Peyer's patch (tissue), 4 donors: Measurements from ENCODE around the gene PIAS4. TPM values are rescaled to one million over a fixed set of nuclear protein-coding genes. Genes with fewer than 3 reads are reported as not detected.

Source experiments
- DNase-seq, 3 donors: peaks; one replicate each; pipeline ENCODE4 v3.0.0-alpha.2; 2017 to 2019
- H3K27ac ChIP-seq, 4 donors: fragments of 200-600 bp; sonication (generic); one replicate each; pipeline ENCODE4 v1.5.1; 2016 to 2019
- H3K27me3 ChIP-seq, 2 donors: fragments of 200-600 bp; sonication (generic); one replicate each; pipeline ENCODE4 v1.5.1; 2019
- H3K36me3 ChIP-seq, 3 donors: fragments of 200-600 bp; sonication (generic); one replicate each; pipeline ENCODE4 v1.5.1; 2016 to 2019
- H3K4me1 ChIP-seq, 4 donors: fragments of 200-600 bp; sonication (generic); one replicate each; pipeline ENCODE4 v1.5.1; 2016 to 2019
- H3K4me3 ChIP-seq, 4 donors: fragments of 200-600 bp; sonication (generic); 1 replicate in 3 of 4; 2 replicates in 1 of 4; pipeline ENCODE4 v1.5.1; 2016 to 2019; ENCODE audit warnings: mild to moderate bottlenecking in 1 of 4
- H3K9me3 ChIP-seq, 4 donors: fragments of 200-600 bp; sonication (generic); one replicate each; pipeline ENCODE4 v1.5.1; 2016 to 2019; ENCODE audit warnings: mild to moderate bottlenecking in 1 of 4
- POLR2A ChIP-seq, 2 donors: fragments of 450-650 bp; IDR thresholded peaks; one replicate each; pipeline ENCODE4 v1.5.1; 2017; ENCODE audit warnings: antibody characterized with exemption in 2 of 2, mild to moderate bottlenecking in 2 of 2, moderate library complexity in 2 of 2
- total RNA-seq, 4 donors: library from RNA; depleted of rRNA; stranded (reverse); fragments of >200 nt; gene quantifications; one replicate each; pipeline ENCODE4 v1.1.0, GENCODE V29; 2016
- TF ChIP-seq, protein P1 (sequence below), 6 experiments: fragments of 450-650 bp in 4 of 6; fragments of 200-600 bp in 2 of 6; sonication (generic) in 1 of 6; IDR thresholded peaks; one replicate each; pipeline ENCODE4 v1.5.1; 2017 to 2019; ENCODE audit warnings: antibody characterized with exemption in 6 of 6, mild to moderate bottlenecking in 3 of 6, moderate library complexity in 1 of 6

PIAS4 gene
- total RNA-seq, 4 donors from 2014 or later = 15.9 to 47.9 (median 24.2) TPM

DNA sequence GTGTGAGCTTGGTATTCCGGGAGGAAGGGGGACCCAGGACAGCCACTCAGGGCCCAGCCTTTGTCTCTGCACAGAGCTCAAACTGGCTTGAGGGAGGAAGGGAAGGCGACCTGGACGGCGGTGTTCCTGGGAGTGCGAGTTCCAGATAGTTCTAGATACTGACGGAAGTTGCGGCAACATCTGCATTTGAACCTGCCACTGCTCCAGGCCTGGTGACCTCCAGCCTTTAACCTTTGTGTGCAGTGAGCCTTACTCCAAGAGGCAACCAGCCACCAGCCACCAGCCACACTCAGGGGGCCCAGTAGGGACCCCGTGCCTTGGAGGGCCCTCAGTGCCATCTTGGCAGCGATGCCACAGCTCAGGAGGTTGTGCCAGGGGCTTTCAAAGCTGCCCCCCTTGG lies 74.6 kb downstream of the PIAS4 start:
- H3K27me3 ChIP-seq = no peaks in the 10 kb centered on the region
- H3K9me3 ChIP-seq = no peaks in the 10 kb centered on the region
- TF ChIP-seq, protein P1, sequence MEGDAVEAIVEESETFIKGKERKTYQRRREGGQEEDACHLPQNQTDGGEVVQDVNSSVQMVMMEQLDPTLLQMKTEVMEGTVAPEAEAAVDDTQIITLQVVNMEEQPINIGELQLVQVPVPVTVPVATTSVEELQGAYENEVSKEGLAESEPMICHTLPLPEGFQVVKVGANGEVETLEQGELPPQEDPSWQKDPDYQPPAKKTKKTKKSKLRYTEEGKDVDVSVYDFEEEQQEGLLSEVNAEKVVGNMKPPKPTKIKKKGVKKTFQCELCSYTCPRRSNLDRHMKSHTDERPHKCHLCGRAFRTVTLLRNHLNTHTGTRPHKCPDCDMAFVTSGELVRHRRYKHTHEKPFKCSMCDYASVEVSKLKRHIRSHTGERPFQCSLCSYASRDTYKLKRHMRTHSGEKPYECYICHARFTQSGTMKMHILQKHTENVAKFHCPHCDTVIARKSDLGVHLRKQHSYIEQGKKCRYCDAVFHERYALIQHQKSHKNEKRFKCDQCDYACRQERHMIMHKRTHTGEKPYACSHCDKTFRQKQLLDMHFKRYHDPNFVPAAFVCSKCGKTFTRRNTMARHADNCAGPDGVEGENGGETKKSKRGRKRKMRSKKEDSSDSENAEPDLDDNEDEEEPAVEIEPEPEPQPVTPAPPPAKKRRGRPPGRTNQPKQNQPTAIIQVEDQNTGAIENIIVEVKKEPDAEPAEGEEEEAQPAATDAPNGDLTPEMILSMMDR (IDR thresholded peaks at IDR 0.05) = no peak
- TF ChIP-seq POLR2A (IDR thresholded peaks at IDR 0.05) = no peak
- no peak for DNase-seq
- peaks cover 11 to 48% (median 15%) of the 10 kb centered on the region in 4 donors for H3K4me1 ChIP-seq
- no peak overlapping the region for H3K4me3 ChIP-seq
- H3K36me3 ChIP-seq = no peaks in the 10 kb centered on the region
- no peak overlapping the region for H3K27ac ChIP-seq

DNA sequence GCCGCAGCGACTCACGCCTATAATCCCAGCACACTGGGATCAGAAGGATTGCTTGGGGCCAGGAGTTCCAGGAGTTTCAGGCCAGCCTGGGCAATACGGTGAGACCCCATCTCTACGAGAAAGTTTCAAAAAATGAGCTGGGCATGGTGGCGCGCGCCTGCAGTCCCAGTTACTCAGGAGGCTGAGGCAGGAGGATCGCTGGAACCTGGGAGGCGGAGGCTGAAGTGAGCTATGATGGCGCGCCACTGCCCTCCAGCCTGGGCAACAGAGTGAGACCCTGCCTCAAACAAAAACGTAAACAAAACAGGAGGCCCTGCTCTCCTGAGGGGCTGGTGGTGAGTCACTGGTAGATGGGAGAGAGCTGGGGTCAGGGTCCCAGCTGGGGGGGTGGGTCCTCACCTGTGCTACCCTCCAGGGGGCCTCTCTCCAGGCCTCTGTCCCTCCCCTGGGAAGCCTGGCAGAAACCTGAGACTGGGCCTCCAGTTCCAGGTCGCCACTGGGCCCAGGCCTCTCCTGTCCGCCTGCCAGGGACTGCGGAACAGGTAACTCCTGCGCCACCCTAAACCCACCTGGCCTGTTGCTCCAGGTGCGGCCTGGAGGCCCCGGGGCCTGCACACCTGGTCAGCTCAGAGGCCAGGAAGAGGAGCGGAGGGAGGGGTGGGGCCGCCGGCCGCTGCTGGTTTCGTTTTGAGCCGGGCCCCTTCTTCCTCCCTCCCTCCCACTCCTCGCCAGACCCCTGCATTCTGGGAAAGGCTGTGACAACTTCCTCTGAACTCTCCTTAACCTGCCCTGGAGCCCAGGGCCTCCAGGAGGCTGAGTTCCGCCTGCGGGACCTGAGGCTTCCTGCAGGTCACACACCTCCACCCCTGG lies 76.4 kb downstream of the PIAS4 start:
- Histone ChIP-seq H3K27ac (peak overlapping the region; percentile 52 to 81 (median 72)), H3K36me3 (no peaks in the 10 kb centered on the region), H3K4me1 (peaks cover 8 to 41% (median 14%) of the 10 kb centered on the region in 4 donors), H3K27me3 (no peaks in the 10 kb centered on the region), H3K9me3 (no peaks in the 10 kb centered on the region), H3K4me3 (peak overlapping the region in 3 of 4 donors; percentile 15 to 45 (median 33))
- TF ChIP-seq POLR2A (IDR thresholded peaks at IDR 0.05) = no peak
- TF ChIP-seq, protein P1 (IDR thresholded peaks at IDR 0.05) = no peak
- DNase-seq = peak; percentile 57 to 79 (median 68)

DNA sequence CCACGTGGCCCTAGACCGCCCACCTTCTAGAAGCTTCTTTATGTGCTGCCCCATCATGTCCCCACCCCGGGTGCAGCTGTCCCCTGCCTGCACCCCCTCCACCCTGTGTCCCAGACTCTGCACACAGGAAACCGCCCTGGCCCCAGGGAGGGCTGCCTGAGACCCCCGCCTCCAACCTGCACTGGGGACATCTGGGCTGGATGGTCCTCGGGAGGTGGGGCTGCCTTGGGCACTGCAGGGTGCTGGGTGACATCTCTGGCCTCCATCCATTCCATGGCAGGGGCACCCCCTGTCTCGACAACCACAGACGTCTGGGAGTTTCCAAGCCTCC lies 77.0 kb downstream of the PIAS4 start:
- no peak for DNase-seq
- Histone ChIP-seq H3K27ac (peak overlapping the region; percentile 52 to 81 (median 72)), H3K9me3 (no peaks in the 10 kb centered on the region), H3K4me3 (peak overlapping the region in 3 of 4 donors; percentile 15 to 45 (median 33)), H3K27me3 (no peaks in the 10 kb centered on the region), H3K4me1 (peaks cover 8 to 38% (median 14%) of the 10 kb centered on the region in 4 donors), H3K36me3 (peaks cover 0 to 3% (median 0%) of the 10 kb centered on the region in 3 donors)
- no peak for TF ChIP-seq POLR2A (IDR thresholded peaks at IDR 0.05)
- TF ChIP-seq, protein P1 (IDR thresholded peaks at IDR 0.05) = no peak

DNA sequence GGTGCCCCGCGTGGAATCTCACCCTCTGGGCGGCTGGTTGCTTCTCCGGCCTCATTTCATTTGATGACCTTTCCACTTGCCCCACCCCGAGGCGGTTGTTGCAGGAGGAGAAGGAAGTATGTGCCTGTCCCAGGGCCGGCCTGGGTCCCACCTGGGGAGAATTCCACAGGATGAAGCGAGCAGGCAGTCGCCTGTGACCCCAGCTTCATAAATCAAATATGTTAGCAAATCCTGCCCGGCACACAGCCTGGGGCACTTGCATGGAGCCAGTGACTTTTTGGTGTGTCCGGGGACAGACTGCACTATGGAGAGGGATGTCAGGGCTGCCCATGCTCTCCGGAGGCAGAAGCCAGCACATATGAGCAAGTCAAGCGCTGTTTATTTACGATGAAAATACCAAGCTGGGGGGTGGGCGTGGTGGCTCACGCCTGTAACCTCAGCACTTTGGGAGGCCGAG lies 78.9 kb downstream of the PIAS4 start:
- Histone ChIP-seq H3K4me1 (peaks cover 8 to 38% (median 16%) of the 10 kb centered on the region in 4 donors), H3K4me3 (no peak overlapping the region), H3K27ac (peak overlapping the region in 3 of 4 donors; percentile 49 to 80 (median 50)), H3K27me3 (no peaks in the 10 kb centered on the region), H3K9me3 (no peaks in the 10 kb centered on the region), H3K36me3 (peaks cover 0 to 21% (median 0%) of the 10 kb centered on the region in 3 donors)
- no peak for TF ChIP-seq POLR2A (IDR thresholded peaks at IDR 0.05)
- TF ChIP-seq, protein P1 (IDR thresholded peaks at IDR 0.05) = no peak
- peak in 2 of 3 donors; percentile 78 to 79 for DNase-seq

DNA sequence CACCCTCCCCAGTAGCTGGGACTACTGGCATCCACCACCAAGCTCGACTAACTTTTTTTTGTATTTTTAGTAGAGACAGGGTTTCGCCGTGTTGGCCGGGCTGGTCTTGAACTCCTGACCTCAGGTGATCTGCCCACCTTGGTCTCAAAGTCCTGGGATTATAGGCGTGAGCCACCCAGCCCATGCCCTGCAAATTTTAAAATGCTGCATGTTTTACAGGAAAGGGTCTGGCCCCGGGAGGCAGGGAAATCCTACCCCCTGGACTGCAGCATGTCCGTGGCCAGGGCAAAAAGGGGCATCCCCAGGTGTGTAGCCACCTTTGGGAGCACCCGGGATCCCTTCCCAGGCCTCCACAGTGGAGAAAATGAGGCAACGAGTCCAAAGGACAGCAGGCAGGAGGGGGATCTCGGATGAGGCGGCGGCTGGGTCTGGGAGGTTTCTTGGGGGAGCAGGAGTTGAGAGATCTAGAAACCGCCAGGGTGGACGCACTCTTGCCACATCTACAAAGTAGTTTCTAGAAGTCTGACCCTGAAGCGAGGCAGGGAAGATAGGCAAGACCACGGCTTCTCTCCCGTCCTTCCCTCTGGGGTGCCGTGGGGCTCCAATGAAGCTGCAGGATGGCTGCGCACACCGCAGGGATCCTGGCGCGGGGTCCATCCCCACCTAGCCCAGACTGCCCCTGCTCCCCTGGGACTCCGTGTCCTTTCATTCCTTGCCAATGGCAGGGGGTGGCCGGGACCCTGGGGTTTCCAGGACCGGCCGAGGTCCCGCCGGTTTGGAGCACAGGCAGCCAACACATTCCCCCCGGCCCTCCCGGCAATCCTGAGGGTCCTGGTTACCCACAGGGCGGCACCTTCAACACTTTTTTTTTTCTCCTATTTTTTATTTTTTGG lies 80.5 kb downstream of the PIAS4 start:
- Histone ChIP-seq H3K4me1 (peaks cover 8 to 38% (median 16%) of the 10 kb centered on the region in 4 donors), H3K27ac (peak overlapping the region in 3 of 4 donors; percentile 19 to 52 (median 30)), H3K4me3 (no peak overlapping the region), H3K27me3 (no peaks in the 10 kb centered on the region), H3K9me3 (no peaks in the 10 kb centered on the region), H3K36me3 (peaks cover 0 to 35% (median 0%) of the 10 kb centered on the region in 3 donors)
- TF ChIP-seq POLR2A (IDR thresholded peaks at IDR 0.05) = no peak
- TF ChIP-seq, protein P1 (IDR thresholded peaks at IDR 0.05) = no peak
- no peak for DNase-seq
